Osteoblast (primary cell): ENCODE data around the gene CDH4. TPM values are rescaled to one million over a fixed set of nuclear protein-coding genes. Genes with fewer than 3 reads are reported as not detected.

Experiments used
- DNase-seq: peaks from one replicate; pipeline ENCODE4 v3.0.0; 2011; ENCODE audit warnings: low spot score, mixed read lengths; ENCODE audit not compliant: insufficient read length; ENCODE audit errors: missing footprints
- H2AFZ ChIP-seq: 2 replicates; pipeline ENCODE4 v1.6.0; 2011; ENCODE audit warnings: mild to moderate bottlenecking, low read length
- H3K27ac ChIP-seq: 2 replicates; pipeline ENCODE4 v1.5.1; 2011; ENCODE audit warnings: mild to moderate bottlenecking, low read depth, low read length, moderate library complexity
- H3K27me3 ChIP-seq: 2 replicates; pipeline ENCODE4 v1.6.0; 2012; ENCODE audit warnings: mild to moderate bottlenecking, control low read depth, inconsistent platforms, low read length, moderate library complexity; ENCODE audit not compliant: insufficient read depth
- H3K36me3 ChIP-seq: 2 replicates; pipeline ENCODE4 v1.5.1; 2011; ENCODE audit warnings: mild to moderate bottlenecking, low read length, control low read depth, moderate library complexity; ENCODE audit not compliant: insufficient read depth
- H3K4me1 ChIP-seq: 2 replicates; pipeline ENCODE4 v1.5.1; 2011; ENCODE audit warnings: mild to moderate bottlenecking, low read length, control low read depth, moderate library complexity; ENCODE audit not compliant: insufficient read depth
- H3K4me2 ChIP-seq: 2 replicates; pipeline ENCODE4 v1.6.0; 2011; ENCODE audit warnings: mild to moderate bottlenecking, low read length; ENCODE audit not compliant: insufficient read depth
- H3K4me3 ChIP-seq: fragments of 200-600 bp; sonication (generic); 3 replicates; pipeline ENCODE4 v1.5.1; 2012; ENCODE audit warnings: mild to moderate bottlenecking, low read length, inconsistent platforms; ENCODE audit not compliant: insufficient read depth
- H3K79me2 ChIP-seq: 2 replicates; pipeline ENCODE4 v1.6.0; 2012; ENCODE audit warnings: mild to moderate bottlenecking, low read length, control low read depth, inconsistent platforms; ENCODE audit not compliant: insufficient read depth
- H3K9me3 ChIP-seq: 2 replicates; pipeline ENCODE4 v1.5.1; 2011; ENCODE audit warnings: low read depth, low read length, control low read depth
- H4K20me1 ChIP-seq: 2 replicates; pipeline ENCODE4 v1.6.0; 2012; ENCODE audit warnings: mild to moderate bottlenecking, low read length, control low read depth; ENCODE audit not compliant: insufficient read depth
- CTCF ChIP-seq: IDR thresholded peaks from 2 replicates; pipeline ENCODE4 v1.5.1; 2011; ENCODE audit warnings: mild to moderate bottlenecking, low read depth, low read length, moderate library complexity; ENCODE audit errors: extremely low read depth
- total RNA-seq: library from RNA; depleted of rRNA; stranded (reverse); fragments of >200 nt; gene quantifications from 2 replicates; pipeline ENCODE4 v1.2.3, GENCODE V29; 2012

CDH4 gene
- total RNA-seq, 1 donor = 1.1 TPM

GRCh38 chr20:61564628-61565027 is 312.6 kb downstream of the CDH4 start:
- H3K9me3 ChIP-seq = no peaks in the 10 kb centered on the region
- DNase-seq = peak; percentile 52
- peaks cover 4% of the 10 kb centered on the region for H3K4me1 ChIP-seq
- H4K20me1 ChIP-seq = no peaks in the 10 kb centered on the region
- no peak overlapping the region for H3K4me2 ChIP-seq
- TF ChIP-seq CTCF = no peak
- no peaks in the 10 kb centered on the region for H3K36me3 ChIP-seq
- no peak overlapping the region for H3K4me3 ChIP-seq
- H2AFZ ChIP-seq = no peak overlapping the region
- no peaks in the 10 kb centered on the region for H3K79me2 ChIP-seq
- H3K27me3 ChIP-seq = no peaks in the 10 kb centered on the region
- no peak overlapping the region for H3K27ac ChIP-seq

- Histone ChIP-seq H3K27ac (no peak overlapping the region), H2AFZ (no peak overlapping the region), H3K4me2 (no peak overlapping the region), H3K9me3 (no peaks in the 10 kb centered on the region), H3K36me3 (no peaks in the 10 kb centered on the region), H3K79me2 (no peaks in the 10 kb centered on the region), H3K4me1 (no peaks in the 10 kb centered on the region), H3K27me3 (no peaks in the 10 kb centered on the region), H3K4me3 (no peak overlapping the region), H4K20me1 (no peaks in the 10 kb centered on the region)
- peak; percentile 38 for DNase-seq
- no peak for TF ChIP-seq CTCF
Measured at GRCh38 chr20:61565791-61566190, 313.7 kb downstream of the CDH4 start.

GRCh38 chr20:61566691-61567090 is 314.6 kb downstream of the CDH4 start:
- no peak overlapping the region for H3K27ac ChIP-seq
- no peak overlapping the region for H2AFZ ChIP-seq
- H4K20me1 ChIP-seq = no peaks in the 10 kb centered on the region
- no peaks in the 10 kb centered on the region for H3K27me3 ChIP-seq
- TF ChIP-seq CTCF = no peak
- H3K4me2 ChIP-seq = no peak overlapping the region
- no peaks in the 10 kb centered on the region for H3K9me3 ChIP-seq
- DNase-seq = peak; percentile 58
- H3K36me3 ChIP-seq = no peaks in the 10 kb centered on the region
- no peaks in the 10 kb centered on the region for H3K4me1 ChIP-seq
- no peak overlapping the region for H3K4me3 ChIP-seq
- H3K79me2 ChIP-seq = no peaks in the 10 kb centered on the region

GRCh38 chr20:61567204-61567603 is 315.1 kb downstream of the CDH4 start:
- DNase-seq = no peak
- no peaks in the 10 kb centered on the region for H3K27me3 ChIP-seq
- H2AFZ ChIP-seq = no peak overlapping the region
- no peaks in the 10 kb centered on the region for H3K79me2 ChIP-seq
- no peak overlapping the region for H3K4me2 ChIP-seq
- no peak for TF ChIP-seq CTCF
- H3K36me3 ChIP-seq = no peaks in the 10 kb centered on the region
- no peak overlapping the region for H3K27ac ChIP-seq
- H3K4me3 ChIP-seq = no peak overlapping the region
- H3K9me3 ChIP-seq = no peaks in the 10 kb centered on the region
- H3K4me1 ChIP-seq = no peaks in the 10 kb centered on the region
- no peaks in the 10 kb centered on the region for H4K20me1 ChIP-seq
